Stomach (tissue), 9 donors: ENCODE measurements around the gene EGLN1. TPM values are rescaled to one million over a fixed set of nuclear protein-coding genes. Genes with fewer than 3 reads are reported as not detected.
A peak's percentile ranks its signal among the peaks of the same experiment; 100 is the strongest.

Source experiments
- DNase-seq, 2 donors: peaks; one replicate each; pipeline versions ENCODE4 v3.0.0 to v3.0.0-alpha.2; 2013 to 2019
- H3K27ac ChIP-seq, 5 donors: fragments of 200-600 bp in 4 of 5; sonication (generic) in 4 of 5; one replicate each; pipeline ENCODE4 v1.5.1; 2013 to 2019; ENCODE audit warnings: mild to moderate bottlenecking in 1 of 5, moderate library complexity in 1 of 5
- H3K27me3 ChIP-seq, 3 donors: fragments of 200-600 bp; sonication (generic); one replicate each; pipeline ENCODE4 v1.5.1; 2017 to 2019; ENCODE audit warnings: mixed run types in 1 of 3
- H3K36me3 ChIP-seq, 4 donors: fragments of 200-600 bp; sonication (generic); 1 replicate in 3 of 4; 2 replicates in 1 of 4; pipeline ENCODE4 v1.5.1; 2016 to 2019
- H3K4me1 ChIP-seq, 4 donors: fragments of 200-600 bp; sonication (generic); one replicate each; pipeline ENCODE4 v1.5.1; 2016 to 2019
- H3K4me3 ChIP-seq, 4 donors: fragments of 200-600 bp; sonication (generic) in 3 of 4; one replicate each; pipeline ENCODE4 v1.5.1; 2016 to 2019; ENCODE audit warnings: mild to moderate bottlenecking in 1 of 4
- H3K9me3 ChIP-seq, 4 donors: fragments of 200-600 bp; sonication (generic); one replicate each; pipeline ENCODE4 v1.5.1; 2016 to 2019
- CTCF ChIP-seq, 7 experiments: fragments of 450-650 bp in 4 of 7; fragments of 200-600 bp in 3 of 7; sonication (generic) in 3 of 7; IDR thresholded peaks; one replicate each; pipeline ENCODE4 v1.5.1; 2016 to 2019; ENCODE audit warnings: antibody characterized with exemption in 7 of 7, control low read depth in 2 of 7, mild to moderate bottlenecking in 1 of 7
- EP300 ChIP-seq: sonication (generic); formaldehyde crosslinking; IDR thresholded peaks from one replicate; pipeline ENCODE4 v1.6.1; 2017; ENCODE audit warnings: antibody characterized with exemption
- POLR2A ChIP-seq, 4 donors: fragments of 450-650 bp; IDR thresholded peaks; one replicate each; pipeline ENCODE4 v1.6.1; 2016; ENCODE audit warnings: antibody characterized with exemption in 4 of 4, control low read depth in 2 of 4, mild to moderate bottlenecking in 1 of 4, moderate library complexity in 1 of 4
- POLR2AphosphoS5 ChIP-seq, 3 donors: sonication (generic); formaldehyde crosslinking; IDR thresholded peaks; one replicate each; pipeline ENCODE4 v1.6.1; 2016; ENCODE audit warnings: antibody characterized with exemption in 3 of 3
- WGBS, 5 donors: extraction: QIAGEN DNeasy Blood & Tissue Kit in 3 of 5; methylation state at CpG; one replicate each; pipeline versions ENCODE4 v1.1.5 to v1.1.7; 2013 to 2018; 5-methylcytosine and 5-hydroxymethylcytosine counted together
- intact Hi-C: fragments of 100-400 bp; cut with DNase I; formaldehyde crosslinking; loops from one replicate; pipeline ENCODE4 v1.15.1; 2023; ENCODE audit warnings: low total_unique reads
- polyA plus RNA-seq, 3 donors: library from polyadenylated mRNA; stranded (reverse); fragments of 200-250 nt; gene quantifications; one replicate each; pipeline ENCODE4 v1.2.3, GENCODE V29; 2013
- total RNA-seq, 5 donors: library from RNA; depleted of rRNA; stranded (reverse); fragments of >200 nt; gene quantifications; one replicate each; pipeline versions ENCODE4 v1.1.0 to v1.2.3, GENCODE V29; 2014 to 2016
- donor health status: healthy with polysubstance abuse.
- donor health status: Bipolar disorder and iron deficiency.
- donor health status: healthy.

Gene EGLN1
- total and polyA plus RNA-seq, 8 donors: 7.0 to 43.0 (median 15.6) TPM

- H3K4me3 ChIP-seq: peak overlapping the region; percentile 77 to 86 (median 84)
- H3K27me3 ChIP-seq: no peaks in the 10 kb centered on the region
- intact Hi-C loops: loop anchor here (10.0 kb wide), 1 partner anchor 64 kb away; no protein-coding TSS in a partner anchor
- TF ChIP-seq POLR2A (IDR thresholded peaks at IDR 0.05) (no peak), POLR2AphosphoS5 (IDR thresholded peaks at IDR 0.05) (no peak), EP300 (no peak), CTCF (IDR thresholded peaks at IDR 0.05) (no peak)
- DNase-seq: no peak
- H3K4me1 ChIP-seq: peaks cover 37 to 75% (median 56%) of the 10 kb centered on the region in 4 donors
- 41 to 46% (median 45%) methylated on average over 4 of the region's 4 CpGs for whole genome bisulfite sequencing, 5 donors
- no peaks in the 10 kb centered on the region for H3K36me3 ChIP-seq
- no peaks in the 10 kb centered on the region for H3K9me3 ChIP-seq
- peak overlapping the region in 2 of 5 donors; percentile 99 for H3K27ac ChIP-seq
These were observed 3.4 kb downstream of the EGLN1 start for GRCh38 chr1:231418741-231419107.

GRCh38 chr1:231418101-231418740 is 3.9 kb downstream of the EGLN1 start:
- Histone ChIP-seq H3K4me3 (peak overlapping the region; percentile 77 to 86 (median 84)), H3K36me3 (peaks cover 0 to 1% (median 0%) of the 10 kb centered on the region in 4 donors), H3K27ac (no peak overlapping the region), H3K9me3 (no peaks in the 10 kb centered on the region), H3K4me1 (peaks cover 32 to 75% (median 56%) of the 10 kb centered on the region in 4 donors), H3K27me3 (no peaks in the 10 kb centered on the region)
- intact Hi-C loops: loop anchor here (10.0 kb wide), 1 partner anchor 63 kb away; no protein-coding TSS in a partner anchor
- DNase-seq: no peak
- no peak for TF ChIP-seq EP300
- no peak for TF ChIP-seq CTCF (IDR thresholded peaks at IDR 0.05)
- no peak for TF ChIP-seq POLR2AphosphoS5 (IDR thresholded peaks at IDR 0.05)
- TF ChIP-seq POLR2A (IDR thresholded peaks at IDR 0.05): no peak
- WGBS, 5 donors: 54 to 73% (median 57%) methylated on average over 4 of the region's 4 CpGs

- H3K27me3 ChIP-seq: no peaks in the 10 kb centered on the region
- H3K36me3 ChIP-seq: peaks cover 0 to 5% (median under 1%) of the 10 kb centered on the region in 4 donors
- H3K4me1 ChIP-seq: peaks cover 31 to 75% (median 55%) of the 10 kb centered on the region in 4 donors
- no peak overlapping the region for H3K27ac ChIP-seq
- no peaks in the 10 kb centered on the region for H3K9me3 ChIP-seq
- peak overlapping the region; percentile 7 to 86 (median 81) for H3K4me3 ChIP-seq
- TF ChIP-seq CTCF (IDR thresholded peaks at IDR 0.05): no peak
- TF ChIP-seq POLR2A (IDR thresholded peaks at IDR 0.05): no peak
- no peak for TF ChIP-seq POLR2AphosphoS5 (IDR thresholded peaks at IDR 0.05)
- TF ChIP-seq EP300: no peak
- intact Hi-C loops: loop anchor here (10.0 kb wide), 1 partner anchor 63 kb away; no protein-coding TSS in a partner anchor
- no peak for DNase-seq
- WGBS, 5 donors: 39 to 59% (median 48%) methylated on average over 2 of the region's 2 CpGs
These were observed 4.6 kb downstream of the EGLN1 start for GRCh38 chr1:231417513-231417912.

- peak overlapping the region in 3 of 4 donors; percentile 77 to 86 (median 85) for H3K4me3 ChIP-seq
- no peak for DNase-seq
- no peak for TF ChIP-seq POLR2AphosphoS5 (IDR thresholded peaks at IDR 0.05)
- TF ChIP-seq CTCF (IDR thresholded peaks at IDR 0.05): no peak
- TF ChIP-seq POLR2A (IDR thresholded peaks at IDR 0.05): no peak
- no peak for TF ChIP-seq EP300
- intact Hi-C loops: loop anchor here (10.0 kb wide), 1 partner anchor 62 kb away; no protein-coding TSS in a partner anchor
- no peaks in the 10 kb centered on the region for H3K9me3 ChIP-seq
- H3K4me1 ChIP-seq: peaks cover 31 to 81% (median 57%) of the 10 kb centered on the region in 4 donors
- H3K36me3 ChIP-seq: peaks cover 0 to 5% (median 2%) of the 10 kb centered on the region in 4 donors
- no peaks in the 10 kb centered on the region for H3K27me3 ChIP-seq
- H3K27ac ChIP-seq: no peak overlapping the region
- WGBS, 5 donors: 17 to 36% (median 19%) methylated on average over 1 of the region's 1 CpG
These were observed 5.2 kb downstream of the EGLN1 start for GRCh38 chr1:231416901-231417300.
